HG03558 (cell line): ENCODE results near the gene MORN4.
A peak's percentile ranks its signal among the peaks of the same experiment; 100 is the strongest.
"Not testable (repeated sequence)": the region's sequence is repeated elsewhere in the genome, so short reads cannot be mapped to it uniquely, and the experiment has no call there.

Experiments used
- ATAC-seq: cut with Tn5 transposase; IDR thresholded peaks from one replicate; pipeline ENCODE4 v1.9.1; 2021; ENCODE audit warnings: moderate number of reproducible peaks; ENCODE audit not compliant: unreplicated experiment; ENCODE audit errors: extremely low read depth

The MORN4 gene

GRCh38 chr10:97632949-97633884, at the start of gene MORN4:
Gene MORN4 (minus strand): TSS chr10:97633500. CDS start chr10:97619653, 13,847 bp downstream.
- peak; percentile 99 for ATAC-seq

- ATAC-seq, result no peak
Measured at GRCh38 chr10:97682042-97682441, 48.7 kb upstream of the MORN4 start.

GRCh38 chr10:97679594-97679993, 46.3 kb upstream of the MORN4 start:
- no peak for ATAC-seq

GRCh38 chr10:97676770-97677581, 43.7 kb upstream of the MORN4 start:
- no peak for ATAC-seq

- ATAC-seq, result no peak
Measured at GRCh38 chr10:97675222-97675621, 41.9 kb upstream of the MORN4 start.

- no peak for ATAC-seq
Measured at GRCh38 chr10:97673736-97674525, 40.6 kb upstream of the MORN4 start.

- ATAC-seq, result no peak
Measured at GRCh38 chr10:97669571-97669970, 36.3 kb upstream of the MORN4 start.

- ATAC-seq, result no peak
Measured at GRCh38 chr10:97667463-97667862, 34.2 kb upstream of the MORN4 start.

- ATAC-seq, result no peak
Measured at GRCh38 chr10:97666992-97667391, 33.7 kb upstream of the MORN4 start.

GRCh38 chr10:97664282-97664850, 31.1 kb upstream of the MORN4 start:
- no peak for ATAC-seq

- ATAC-seq, result no peak
Measured at GRCh38 chr10:97659589-97659988, 26.3 kb upstream of the MORN4 start.

GRCh38 chr10:97656777-97657176, 23.5 kb upstream of the MORN4 start:
- ATAC-seq, result no peak

- no peak for ATAC-seq
Measured at GRCh38 chr10:97651773-97652172, 18.5 kb upstream of the MORN4 start.

- ATAC-seq, result no peak
Measured at GRCh38 chr10:97650726-97651125, 17.4 kb upstream of the MORN4 start.

GRCh38 chr10:97649405-97649750, 16.1 kb upstream of the MORN4 start:
- not testable (repeated sequence) for ATAC-seq

GRCh38 chr10:97648562-97649404, 15.5 kb upstream of the MORN4 start:
- peak; percentile 73 for ATAC-seq

GRCh38 chr10:97647556-97647955, 14.3 kb upstream of the MORN4 start:
- ATAC-seq, result no peak

- ATAC-seq, result no peak
Measured at GRCh38 chr10:97644936-97645335, 11.6 kb upstream of the MORN4 start.

- no peak for ATAC-seq
Measured at GRCh38 chr10:97643441-97643985, 10.2 kb upstream of the MORN4 start.
